ENCODE results near the gene SLC35F5. TPM values are rescaled to one million over a fixed set of nuclear protein-coding genes. Genes with fewer than 3 reads are reported as not detected.
"Not testable (repeated sequence)": the region's sequence is repeated elsewhere in the genome, so short reads cannot be mapped to it uniquely, and the experiment has no call there.

The SLC35F5 gene
- total RNA-seq, 3 donors from 2014 or later: 78.8 to 132 (median 125) TPM

- TF ChIP-seq, protein P1, sequence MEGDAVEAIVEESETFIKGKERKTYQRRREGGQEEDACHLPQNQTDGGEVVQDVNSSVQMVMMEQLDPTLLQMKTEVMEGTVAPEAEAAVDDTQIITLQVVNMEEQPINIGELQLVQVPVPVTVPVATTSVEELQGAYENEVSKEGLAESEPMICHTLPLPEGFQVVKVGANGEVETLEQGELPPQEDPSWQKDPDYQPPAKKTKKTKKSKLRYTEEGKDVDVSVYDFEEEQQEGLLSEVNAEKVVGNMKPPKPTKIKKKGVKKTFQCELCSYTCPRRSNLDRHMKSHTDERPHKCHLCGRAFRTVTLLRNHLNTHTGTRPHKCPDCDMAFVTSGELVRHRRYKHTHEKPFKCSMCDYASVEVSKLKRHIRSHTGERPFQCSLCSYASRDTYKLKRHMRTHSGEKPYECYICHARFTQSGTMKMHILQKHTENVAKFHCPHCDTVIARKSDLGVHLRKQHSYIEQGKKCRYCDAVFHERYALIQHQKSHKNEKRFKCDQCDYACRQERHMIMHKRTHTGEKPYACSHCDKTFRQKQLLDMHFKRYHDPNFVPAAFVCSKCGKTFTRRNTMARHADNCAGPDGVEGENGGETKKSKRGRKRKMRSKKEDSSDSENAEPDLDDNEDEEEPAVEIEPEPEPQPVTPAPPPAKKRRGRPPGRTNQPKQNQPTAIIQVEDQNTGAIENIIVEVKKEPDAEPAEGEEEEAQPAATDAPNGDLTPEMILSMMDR (IDR thresholded peaks at IDR 0.05): no peak
- no peak for ATAC-seq
- H3K4me1 ChIP-seq (ENCODE audit: low read depth): no peaks in the 10 kb centered on the region
Observed at GRCh38 chr2:113672326-113672932, 84.0 kb downstream of the SLC35F5 start.

GRCh38 chr2:113669013-113669412, 87.4 kb downstream of the SLC35F5 start:
- H3K9me3 ChIP-seq; H3K36me3 ChIP-seq (ENCODE audit: low read depth); ATAC-seq; H3K4me3 ChIP-seq; DNase-seq; H3K4me1 ChIP-seq (ENCODE audit: low read depth); intact Hi-C loops (cut with DNase I, micrococcal nuclease): not testable (repeated sequence)

More at GRCh38 chr2:113672326-113672932, 84.0 kb downstream of the SLC35F5 start:
- no peaks in the 10 kb centered on the region for H3K9me3 ChIP-seq
- no peak overlapping the region for H3K4me3 ChIP-seq
- no peak for DNase-seq
- intact Hi-C loops (cut with DNase I, micrococcal nuclease): no loop called here
- H3K36me3 ChIP-seq (ENCODE audit: low read depth): no peaks in the 10 kb centered on the region

DNA sequence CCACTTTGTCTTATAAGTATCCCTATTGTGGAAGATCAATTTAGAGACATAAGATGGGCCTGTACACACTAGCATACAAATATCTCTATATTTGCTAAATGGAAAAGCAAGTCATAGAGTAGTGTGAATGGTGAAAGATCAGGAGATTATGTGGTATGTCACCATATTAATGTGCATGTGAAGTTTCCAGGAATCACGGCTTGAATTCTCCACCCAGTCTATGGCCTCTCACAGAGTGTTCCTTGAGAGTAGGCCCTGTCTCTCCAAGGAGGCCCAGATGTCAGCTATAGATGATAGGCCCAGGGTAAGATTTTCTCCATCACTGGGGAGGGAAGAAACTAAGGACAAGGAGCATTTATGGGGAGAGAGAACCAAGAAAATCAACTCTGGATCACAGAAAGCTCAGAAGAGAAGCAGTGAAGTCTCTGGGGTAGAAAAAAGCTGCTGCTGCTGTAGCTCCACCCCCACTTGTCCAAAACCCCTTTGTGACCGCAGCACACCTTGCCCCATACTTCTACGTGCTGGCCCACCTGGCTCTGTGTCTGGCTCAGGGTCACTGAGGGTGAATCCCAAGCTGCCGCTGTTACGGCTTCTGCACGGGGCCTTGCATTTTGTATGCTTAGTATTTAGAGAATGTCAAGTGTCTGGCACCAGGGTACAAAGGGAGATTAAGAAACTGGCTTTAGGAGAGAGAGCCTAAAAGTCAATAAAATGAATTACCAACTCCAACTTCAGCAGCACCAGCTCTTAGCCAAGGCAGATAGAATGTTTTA, 91.5 kb downstream of the SLC35F5 start:
- ATAC-seq; DNase-seq; intact Hi-C loops (cut with DNase I, micrococcal nuclease); H3K9me3 ChIP-seq; H3K4me3 ChIP-seq; H3K4me1 ChIP-seq (ENCODE audit: low read depth); H3K36me3 ChIP-seq (ENCODE audit: low read depth): not testable (repeated sequence)

DNA sequence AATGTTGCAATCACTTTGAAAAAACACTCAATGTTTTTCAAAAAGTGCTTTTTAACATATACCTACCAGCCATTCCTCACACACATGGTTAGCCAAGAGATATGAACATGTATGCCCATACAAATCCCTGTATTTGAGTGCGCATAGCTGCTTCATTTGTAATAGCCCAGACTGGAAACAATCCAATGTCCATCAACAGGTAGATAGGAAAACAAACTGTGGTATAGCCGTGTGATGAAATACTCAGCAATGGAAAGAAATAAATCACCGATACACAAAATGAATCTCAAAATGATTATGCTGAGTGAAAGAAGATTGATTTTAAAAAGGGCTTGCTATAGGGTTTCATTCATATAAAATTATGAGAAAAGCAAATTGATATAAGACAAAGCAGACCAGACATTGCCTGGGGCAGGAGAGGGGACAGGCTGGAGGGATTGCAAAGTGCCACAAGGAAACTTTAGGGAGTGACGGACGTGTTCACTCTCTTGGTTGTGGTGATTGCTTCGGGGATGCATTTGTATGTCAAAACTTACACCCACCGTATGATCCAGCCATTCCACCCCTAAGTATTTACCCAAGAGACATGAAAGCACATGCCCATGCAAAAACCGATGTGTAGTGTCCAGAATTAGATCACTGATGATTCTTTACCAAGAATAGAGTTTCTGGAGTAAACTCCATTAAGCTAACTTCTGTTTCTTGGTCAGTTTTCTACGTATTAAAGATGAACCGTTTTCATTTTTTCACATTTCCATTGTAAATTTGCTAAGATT, 93.0 kb downstream of the SLC35F5 start:
- H3K36me3 ChIP-seq (ENCODE audit: low read depth); ATAC-seq; H3K4me1 ChIP-seq (ENCODE audit: low read depth); intact Hi-C loops (cut with DNase I, micrococcal nuclease); H3K9me3 ChIP-seq; H3K4me3 ChIP-seq; DNase-seq: not testable (repeated sequence)

Small RNA genes within 50 kb of the gene (microRNA-seq; reads per million reads assigned to microRNA genes)
- gene MIR4782: not detected

Other genes starting within 250 kb of the SLC35F5 start
- gene RABL2A, start 129.4 kb downstream of the SLC35F5 start, total RNA-seq: 10 to 100 TPM; 14.2 to 25.1 (median 15.4) TPM
- 100 to 1,000 TPM; 217 to 242 (median 227) TPM for gene ACTR3, start 133.4 kb upstream of the SLC35F5 start, total RNA-seq

All from mucosa of descending colon (tissue), 3 donors.